LNCaP clone FGC (cell line): ENCODE results near the gene LRRC27.

Source experiments
- DNase-seq: peaks from one replicate; pipeline ENCODE4 v3.0.0-alpha.2; 2011; ENCODE audit warnings: low read depth
- H3K4me3 ChIP-seq: 2 replicates; pipeline ENCODE4 v1.5.1; 2011; ENCODE audit warnings: mild to moderate bottlenecking, low read depth, low read length, control low read depth
- TF ChIP-seq, protein P1 (sequence below): IDR thresholded peaks from 2 replicates; pipeline ENCODE4 v1.5.1; 2012; ENCODE audit warnings: mild to moderate bottlenecking; ENCODE audit not compliant: control insufficient read depth, insufficient read depth; ENCODE audit errors: extremely low read depth

Gene LRRC27

DNA sequence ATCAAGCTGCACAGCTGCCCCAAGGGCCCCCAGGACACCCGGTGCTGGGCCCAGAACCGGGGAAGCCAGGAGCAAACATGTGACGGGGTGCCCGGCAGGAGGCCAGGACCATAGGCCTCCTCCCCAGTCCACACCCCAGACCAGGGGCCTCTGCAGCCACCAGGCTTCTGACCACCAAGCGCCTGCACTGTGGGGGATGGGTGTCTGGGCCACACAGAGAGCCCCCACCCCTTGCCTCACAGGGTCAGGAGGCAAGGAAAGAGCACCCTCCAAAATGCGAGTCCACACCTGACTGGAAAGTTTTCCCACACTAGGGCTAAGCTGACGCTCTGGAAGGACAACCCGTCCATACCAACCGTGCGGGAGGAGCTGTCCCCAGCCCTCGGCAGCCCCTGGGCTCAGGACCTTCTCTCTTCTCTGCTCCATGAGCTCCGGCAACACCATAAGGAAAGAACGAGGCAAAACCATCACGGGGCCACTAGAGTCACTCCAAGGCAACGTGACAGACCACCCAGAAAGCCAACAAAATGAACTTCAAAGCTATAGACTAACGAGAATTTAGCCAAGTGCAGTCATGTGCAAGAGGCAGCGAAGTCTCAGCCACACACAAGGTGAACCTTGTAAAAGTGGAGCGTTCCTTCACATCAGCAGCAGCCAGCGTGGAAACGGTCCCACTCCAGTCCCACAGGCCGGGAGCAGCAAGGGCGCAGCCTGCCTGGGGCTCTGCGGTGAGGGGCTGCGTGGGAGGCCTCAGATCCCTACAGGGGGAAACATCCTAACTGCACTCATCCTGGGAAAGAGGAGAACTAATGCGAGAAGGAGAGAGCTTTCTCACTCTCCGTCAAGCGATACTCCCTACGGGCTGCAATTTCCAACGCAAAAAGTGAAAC lies 29.3 kb upstream of the LRRC27 start:
- no peak overlapping the region for H3K4me3 ChIP-seq
- DNase-seq = no peak
- TF ChIP-seq, protein P1, sequence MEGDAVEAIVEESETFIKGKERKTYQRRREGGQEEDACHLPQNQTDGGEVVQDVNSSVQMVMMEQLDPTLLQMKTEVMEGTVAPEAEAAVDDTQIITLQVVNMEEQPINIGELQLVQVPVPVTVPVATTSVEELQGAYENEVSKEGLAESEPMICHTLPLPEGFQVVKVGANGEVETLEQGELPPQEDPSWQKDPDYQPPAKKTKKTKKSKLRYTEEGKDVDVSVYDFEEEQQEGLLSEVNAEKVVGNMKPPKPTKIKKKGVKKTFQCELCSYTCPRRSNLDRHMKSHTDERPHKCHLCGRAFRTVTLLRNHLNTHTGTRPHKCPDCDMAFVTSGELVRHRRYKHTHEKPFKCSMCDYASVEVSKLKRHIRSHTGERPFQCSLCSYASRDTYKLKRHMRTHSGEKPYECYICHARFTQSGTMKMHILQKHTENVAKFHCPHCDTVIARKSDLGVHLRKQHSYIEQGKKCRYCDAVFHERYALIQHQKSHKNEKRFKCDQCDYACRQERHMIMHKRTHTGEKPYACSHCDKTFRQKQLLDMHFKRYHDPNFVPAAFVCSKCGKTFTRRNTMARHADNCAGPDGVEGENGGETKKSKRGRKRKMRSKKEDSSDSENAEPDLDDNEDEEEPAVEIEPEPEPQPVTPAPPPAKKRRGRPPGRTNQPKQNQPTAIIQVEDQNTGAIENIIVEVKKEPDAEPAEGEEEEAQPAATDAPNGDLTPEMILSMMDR = no peak

DNA sequence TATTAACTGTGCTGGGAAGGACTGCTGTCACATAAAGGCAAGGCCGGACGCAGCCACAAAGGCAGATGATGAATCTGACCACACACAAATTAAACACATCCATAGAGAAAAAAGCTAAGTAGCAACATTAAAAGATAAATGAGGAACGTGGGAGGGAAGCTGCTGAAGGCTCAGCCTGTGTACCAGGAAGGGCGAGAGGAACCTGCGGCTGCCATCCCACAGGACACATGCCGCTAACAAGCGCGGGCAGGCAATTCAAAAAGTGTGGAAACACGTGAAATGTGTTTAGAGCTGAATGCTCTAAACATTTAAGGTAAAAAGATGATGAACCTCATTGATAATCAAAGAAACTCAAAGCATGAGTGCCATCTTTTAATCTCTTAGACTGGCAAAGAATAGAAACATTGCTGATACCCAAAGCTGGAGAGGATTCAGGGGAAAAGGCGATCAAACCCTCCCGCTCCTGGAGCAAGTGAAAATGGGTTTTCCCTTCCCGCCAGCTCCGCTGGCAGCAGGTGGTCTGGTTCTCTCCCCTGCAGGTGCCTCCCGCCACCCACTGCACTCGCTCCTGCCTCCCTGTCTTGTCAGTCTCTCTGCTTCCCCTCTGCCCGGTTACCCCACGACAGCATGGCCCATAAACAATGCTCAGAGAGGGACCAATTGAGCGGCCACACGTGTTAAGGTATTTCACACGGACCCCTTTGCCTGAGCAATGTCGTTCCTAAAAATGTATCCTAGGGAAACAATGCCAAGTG lies 28.5 kb upstream of the LRRC27 start:
- TF ChIP-seq, protein P1 = no peak
- no peak overlapping the region for H3K4me3 ChIP-seq

DNA sequence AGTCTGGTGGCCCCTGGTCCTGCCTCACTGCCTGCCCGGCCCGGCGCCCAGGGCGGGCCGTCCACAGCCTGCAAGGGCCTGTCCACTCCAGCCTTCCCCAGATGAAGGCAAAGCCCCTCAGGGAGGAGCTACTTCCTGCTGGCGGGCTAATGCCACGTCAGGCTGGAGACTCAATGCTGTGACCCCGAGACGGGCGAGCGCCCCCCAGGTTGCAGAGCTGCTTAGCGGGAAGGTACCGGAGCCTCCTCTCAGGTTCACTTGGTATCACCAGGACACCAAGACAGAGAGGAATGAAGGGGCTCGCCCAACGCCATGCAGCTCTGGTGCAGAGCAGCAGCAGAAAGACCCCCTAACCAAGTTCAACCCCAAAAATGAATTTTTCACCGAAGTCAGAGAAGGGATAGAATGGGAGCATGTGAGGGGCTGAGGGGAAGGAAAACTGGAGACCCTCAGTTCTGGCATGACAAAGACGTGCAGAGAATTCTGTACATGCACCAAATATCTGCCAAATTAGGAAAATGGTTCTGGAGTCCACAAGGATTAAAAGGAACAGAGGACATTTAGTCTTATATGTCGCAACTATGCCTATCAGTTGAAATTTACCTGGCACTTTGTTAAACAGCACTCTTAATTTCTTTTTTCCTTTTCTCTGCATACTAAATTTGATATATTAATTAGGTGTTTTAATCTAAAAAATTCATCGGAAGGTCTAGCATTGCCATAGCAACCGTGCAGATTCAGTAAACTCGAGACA lies 27.1 kb upstream of the LRRC27 start:
- TF ChIP-seq, protein P1 = no peak
- no peak for DNase-seq
- no peak overlapping the region for H3K4me3 ChIP-seq

More for the DNA sequence above, 28.5 kb upstream of the LRRC27 start:
- DNase-seq = no peak

DNA sequence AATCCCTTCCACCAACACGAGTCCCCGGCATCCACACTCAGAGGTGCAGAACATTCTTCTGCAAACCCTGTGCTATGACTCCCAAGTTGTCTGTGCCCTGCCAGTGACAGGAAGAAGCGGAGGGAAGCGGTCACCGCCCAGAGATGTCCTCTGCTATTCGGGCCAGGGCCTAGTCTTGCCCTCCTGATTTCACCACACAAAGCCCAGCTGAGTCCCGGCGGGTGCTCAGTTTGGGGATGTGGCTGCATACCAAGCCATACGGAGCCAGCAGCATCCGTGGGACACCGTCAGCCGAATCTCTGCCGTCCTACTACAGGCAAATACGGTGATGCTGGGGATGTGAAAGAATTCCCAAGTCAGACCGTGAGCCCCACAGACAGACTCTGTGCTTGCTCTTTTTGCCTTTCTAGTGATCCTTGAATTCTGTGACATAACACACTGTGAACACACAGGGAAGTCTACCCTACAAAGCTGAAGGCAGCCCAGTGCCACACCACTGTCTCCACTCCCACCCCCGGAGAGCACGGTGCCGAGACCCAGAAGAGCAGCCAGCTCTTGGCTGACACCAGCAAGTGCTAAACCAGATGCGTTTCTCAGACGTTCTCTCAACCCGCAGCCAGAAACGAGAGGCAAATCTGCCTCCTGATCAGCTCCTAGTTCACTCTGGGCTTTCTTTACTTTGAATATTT lies 26.2 kb upstream of the LRRC27 start:
- no peak overlapping the region for H3K4me3 ChIP-seq
- DNase-seq = no peak
- TF ChIP-seq, protein P1 = no peak

DNA sequence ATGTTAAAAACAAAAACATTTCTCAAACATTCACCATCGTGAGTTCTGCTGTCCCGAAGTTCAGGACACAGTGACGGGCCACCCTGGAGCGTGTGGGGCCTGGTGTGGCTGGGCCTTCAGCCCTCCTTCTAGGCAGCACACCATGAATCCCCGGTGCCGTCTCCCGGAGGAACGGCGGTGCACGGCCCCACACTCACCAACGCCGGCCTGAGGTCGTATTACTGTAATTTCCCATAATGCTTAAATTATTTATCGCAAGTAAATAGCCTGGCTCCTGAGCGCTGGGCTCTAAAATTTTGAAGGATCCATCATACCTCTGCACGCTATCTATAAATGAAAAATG lies 25.7 kb upstream of the LRRC27 start:
- no peak for DNase-seq
- TF ChIP-seq, protein P1 = no peak
- peak overlapping the region; percentile 56 for H3K4me3 ChIP-seq
